SK-N-SH (cell line): ENCODE data around the gene TPRG1. TPM values are rescaled to one million over a fixed set of nuclear protein-coding genes. Genes with fewer than 3 reads are reported as not detected.

Experiments
- CTCF ChIA-PET: fragments of 300-600, 350-600 bp; formaldehyde crosslinking; extraction: SDS; loops from one replicate; lab custom pipeline; 2021; lab: Yijun Ruan, JAX
- POLR2A ChIA-PET: fragments of 350-600 bp; sonication (Branson Sonifier 250); formaldehyde crosslinking; extraction: SDS; loops from one replicate; lab custom pipeline; 2020; ENCODE audit warnings: antibody characterized with exemption, inconsistent platforms; lab: Yijun Ruan, JAX
- DNase-seq: peaks from one replicate; pipeline ENCODE4 v3.0.0; 2012
- H2AFZ ChIP-seq: fragments of 200-600 bp; sonication (generic); 2 replicates; pipeline ENCODE4 v1.8.1; 2016; ENCODE audit warnings: antibody characterized with exemption, mild to moderate bottlenecking, low read depth
- H3F3A ChIP-seq: fragments of 200-600 bp; sonication (generic); replicated peaks from 2 replicates; pipeline ENCODE3; 2016; ENCODE audit warnings: antibody characterized with exemption, mild to moderate bottlenecking; ENCODE audit not compliant: insufficient read depth
- H3K27ac ChIP-seq, 2 experiments: fragments of 200-500 bp in 1 of 2; fragments of 200-600 bp in 1 of 2; sonication (Bioruptor generic) in 1 of 2; sonication (generic), shearing (Covaris generic) in 1 of 2; 2 replicates each; pipeline versions ENCODE4 v1.5.1 to v1.6.1; 2014 to 2016; ENCODE audit warnings: low read depth in 2 of 2, inconsistent platforms in 1 of 2, low read length in 1 of 2, mild to moderate bottlenecking in 1 of 2, mixed read lengths in 1 of 2
- H3K27me3 ChIP-seq: fragments of 200-600 bp; sonication (generic), shearing (Covaris generic); 2 replicates; pipeline ENCODE4 v1.6.1; 2016; ENCODE audit warnings: mixed run types; ENCODE audit not compliant: insufficient read depth
- H3K36me3 ChIP-seq, 2 experiments: fragments of 200-500 bp in 1 of 2; fragments of 200-600 bp in 1 of 2; sonication (Bioruptor generic) in 1 of 2; sonication (generic) in 1 of 2; replicated peaks in 1 of 2; 2 replicates each; pipeline versions ENCODE3 to v1.5.1; 2014 to 2016; ENCODE audit warnings: low read length in 1 of 2, mild to moderate bottlenecking in 1 of 2; ENCODE audit not compliant: insufficient read depth in 2 of 2, control insufficient read depth in 1 of 2
- H3K4me1 ChIP-seq, 2 experiments: fragments of 200-500 bp in 1 of 2; fragments of 200-600 bp in 1 of 2; sonication (Bioruptor generic) in 1 of 2; sonication (generic), shearing (Covaris generic) in 1 of 2; 2 replicates each; pipeline versions ENCODE4 v1.5.1 to v1.6.1; 2014 to 2016; ENCODE audit warnings: low read depth in 1 of 2, low read length in 1 of 2, mixed run types in 1 of 2; ENCODE audit not compliant: insufficient read depth in 2 of 2, control insufficient read depth in 1 of 2
- H3K4me2 ChIP-seq: fragments of 200-600 bp; sonication (generic), shearing (Covaris generic); 2 replicates; pipeline ENCODE4 v1.6.1; 2017; ENCODE audit warnings: mixed run types
- H3K4me3 ChIP-seq, 2 experiments: fragments of 200-500 bp in 1 of 2; fragments of 200-600 bp in 1 of 2; sonication (Bioruptor generic) in 1 of 2; sonication (generic), shearing (Covaris generic) in 1 of 2; 2 replicates each; pipeline versions ENCODE4 v1.5.1 to v1.8.1; 2014 to 2016; ENCODE audit warnings: low read depth in 2 of 2, inconsistent platforms in 1 of 2, low read length in 1 of 2, mild to moderate bottlenecking in 1 of 2, mixed read lengths in 1 of 2, moderate library complexity in 1 of 2
- H3K79me2 ChIP-seq: fragments of 200-600 bp; sonication (generic); 2 replicates; pipeline ENCODE4 v1.8.1; 2017; ENCODE audit warnings: mild to moderate bottlenecking; ENCODE audit not compliant: insufficient read depth
- H3K9ac ChIP-seq: fragments of 200-600 bp; sonication (generic); 2 replicates; pipeline ENCODE4 v1.6.1; 2017; ENCODE audit warnings: mixed run types
- H3K9me2 ChIP-seq: fragments of 200-600 bp; sonication (generic); 2 replicates; pipeline ENCODE4 v1.6.1; 2017; ENCODE audit warnings: mixed run types
- H3K9me3 ChIP-seq: fragments of 200-600 bp; sonication (generic); 2 replicates; pipeline ENCODE4 v1.6.1; 2017; ENCODE audit warnings: mixed run types, mild to moderate bottlenecking, moderate library complexity
- H4K20me1 ChIP-seq: fragments of 200-600 bp; sonication (generic); 2 replicates; pipeline ENCODE4 v1.6.1; 2017; ENCODE audit warnings: mild to moderate bottlenecking, mixed run types; ENCODE audit not compliant: insufficient read depth
- CHD2 ChIP-seq: fragments of 150-350 bp; IDR thresholded peaks from 2 replicates; pipeline ENCODE4 v1.6.1; 2018; ENCODE audit warnings: low read length; ENCODE audit not compliant: partially characterized antibody
- CTCF ChIP-seq: fragments of 200-600 bp; sonication (generic); IDR thresholded peaks from 2 replicates; pipeline ENCODE4 v1.6.1; 2017; ENCODE audit warnings: antibody characterized with exemption, mild to moderate bottlenecking, moderate library complexity
- ELF1 ChIP-seq: IDR thresholded peaks from 2 replicates; pipeline ENCODE4 v1.4.0; 2012
- EP300 ChIP-seq, 2 experiments: IDR thresholded peaks; 2 replicates each; pipeline versions ENCODE4 v1.4.0 to v1.6.1; 2012; ENCODE audit warnings: borderline replicate concordance in 1 of 2, low read depth in 1 of 2, low read length in 1 of 2
- EZH2phosphoT487 ChIP-seq: fragments of 200-600 bp; sonication (generic); IDR thresholded peaks from 2 replicates; pipeline ENCODE4 v1.6.1; 2017; ENCODE audit warnings: low read depth, mixed run types, mild to moderate bottlenecking, antibody characterized with exemption, moderate library complexity, borderline replicate concordance
- FOSL2 ChIP-seq: IDR thresholded peaks from 2 replicates; pipeline ENCODE4 v1.4.0; 2012; ENCODE audit warnings: low read depth, mild to moderate bottlenecking, moderate library complexity, borderline replicate concordance
- FOXJ3 ChIP-seq: sonication (generic); formaldehyde crosslinking; IDR thresholded peaks from 2 replicates; pipeline ENCODE4 v1.5.1; 2020; ENCODE audit warnings: mild to moderate bottlenecking, missing genetic modification reagents
- FOXM1 ChIP-seq: IDR thresholded peaks from 2 replicates; pipeline ENCODE4 v1.4.0; 2012; ENCODE audit warnings: low read depth, mild to moderate bottlenecking
- GABPA ChIP-seq: IDR thresholded peaks from 2 replicates; pipeline ENCODE4 v1.4.0; 2012; ENCODE audit warnings: low read depth, mild to moderate bottlenecking
- GATA2 ChIP-seq: sonication (generic); formaldehyde crosslinking; IDR thresholded peaks from 2 replicates; pipeline ENCODE4 v1.5.0; 2020; ENCODE audit warnings: mild to moderate bottlenecking, missing genetic modification reagents
- IRF3 ChIP-seq: fragments of 150-350 bp; IDR thresholded peaks from 2 replicates; pipeline ENCODE4 v1.6.1; 2016; ENCODE audit warnings: mild to moderate bottlenecking, low read depth, low read length
- JUND ChIP-seq: IDR thresholded peaks from 2 replicates; pipeline ENCODE4 v1.4.0; 2012
- MAX ChIP-seq: IDR thresholded peaks from 2 replicates; pipeline ENCODE4 v1.4.0; 2012; ENCODE audit warnings: low read depth
- MEF2A ChIP-seq: IDR thresholded peaks from 2 replicates; pipeline ENCODE4 v1.4.0; 2012; ENCODE audit warnings: low read depth, borderline replicate concordance
- MXI1 ChIP-seq: IDR thresholded peaks from 2 replicates; pipeline ENCODE4 v1.6.1; 2012; ENCODE audit warnings: mild to moderate bottlenecking, low read depth, low read length, improper control_type of control experiment
- RCOR1 ChIP-seq: fragments of 150-350 bp; IDR thresholded peaks from 2 replicates; pipeline ENCODE4 v1.6.1; 2017; ENCODE audit warnings: antibody characterized with exemption, low read length
- RFX5 ChIP-seq: IDR thresholded peaks from 2 replicates; pipeline ENCODE4 v1.6.1; 2012; ENCODE audit warnings: mild to moderate bottlenecking, improper control_type of control experiment, low read length
- SIN3A ChIP-seq: IDR thresholded peaks from 2 replicates; pipeline ENCODE4 v1.6.1; 2012; ENCODE audit warnings: low read depth, mild to moderate bottlenecking, low read length, moderate library complexity, borderline replicate concordance
- TCF12 ChIP-seq: IDR thresholded peaks from 2 replicates; pipeline ENCODE4 v1.4.0; 2012
- TEAD4 ChIP-seq: IDR thresholded peaks from 2 replicates; pipeline ENCODE4 v1.4.0; 2012; ENCODE audit warnings: mild to moderate bottlenecking, borderline replicate concordance; ENCODE audit not compliant: insufficient read depth
- USF2 ChIP-seq: fragments of 150-350 bp; IDR thresholded peaks from 2 replicates; pipeline ENCODE4 v1.6.1; 2017; ENCODE audit warnings: antibody characterized with exemption, low read length, low read depth, borderline replicate concordance
- WGBS: methylation state at CpG from one replicate; pipeline ENCODE4 v1.1.6; 2017; ENCODE audit warnings: low lambda C conversion rate; 5-methylcytosine and 5-hydroxymethylcytosine counted together
- polyA plus RNA-seq, 3 experiments: library from polyadenylated mRNA; depleted of rRNA; stranded (reverse); fragments of >200 nt; gene quantifications; 2 replicates each; pipeline ENCODE4 v1.2.3, GENCODE V29; 2012

TPRG1 gene
- polyA plus RNA-seq, 1 of the 3 experiments (the other 2 are of a cell fraction), result 0.64 TPM

- POLR2A ChIA-PET, result no interaction called here
- Histone ChIP-seq H2AFZ (no peak overlapping the region), H3K27ac (no peak overlapping the region)
Measured at GRCh38 chr3:189277711-189278110, 105.9 kb downstream of the TPRG1 start.

GRCh38 chr3:189278221-189278620 is 106.5 kb downstream of the TPRG1 start:
- WGBS, result 3% methylated on average over 3 of the region's 3 CpGs
- POLR2A ChIA-PET, result no interaction called here
- no peaks in the 10 kb centered on the region for H3K9me3 ChIP-seq

More at GRCh38 chr3:189277711-189278110, 105.9 kb downstream of the TPRG1 start:
- H3K27me3 ChIP-seq, result no peaks in the 10 kb centered on the region
- DNase-seq, result no peak
- TF ChIP-seq MAX (no peak), MEF2A (no peak), USF2 (no peak), MXI1 (no peak), FOXM1 (no peak)
- TF ChIP-seq, all 33 proteins: peak for 0
- Histone ChIP-seq H3K4me3 (no peak overlapping the region), H3K4me2 (no peak overlapping the region), H3K4me1 (peaks cover 0 to 14% of the 10 kb centered on the region in 2 experiments; a peak in 1 of 4 replicates), H3K9ac (no peak overlapping the region), H3K9me2 (no peaks in the 10 kb centered on the region), H3K9me3 (no peaks in the 10 kb centered on the region), H3F3A (no peaks in the 10 kb centered on the region), H3K79me2 (no peaks in the 10 kb centered on the region), H4K20me1 (no peaks in the 10 kb centered on the region), H3K36me3 (no peaks in the 10 kb centered on the region)
- CTCF ChIA-PET, result no interaction called here
- WGBS, result 25% methylated on average over 3 of the region's 3 CpGs

More at GRCh38 chr3:189278221-189278620, 106.5 kb downstream of the TPRG1 start:
- no peak for DNase-seq
- no peaks in the 10 kb centered on the region for H3K27me3 ChIP-seq
- no peak overlapping the region for H3K4me3 ChIP-seq
- no peaks in the 10 kb centered on the region for H3K79me2 ChIP-seq
- TF ChIP-seq ELF1 (no peak), JUND (no peak), GATA2 (no peak), IRF3 (no peak), RFX5 (no peak), GABPA (no peak), EP300 (IDR thresholded peaks at IDR 0.05; ENCODE audit: borderline replicate concordance in 1 of 2, low read depth in 1 of 2, low read length in 1 of 2) (no peak), MXI1 (no peak), MAX (no peak), SIN3A (no peak), CHD2 (no peak), EZH2phosphoT487 (no peak), RCOR1 (no peak), USF2 (no peak), FOXJ3 (CRISPR knock-in tag) (no peak), MEF2A (no peak), FOSL2 (no peak), TCF12 (no peak), TEAD4 (no peak), CTCF (no peak)
- H3K36me3 ChIP-seq, result no peaks in the 10 kb centered on the region
- no peaks in the 10 kb centered on the region for H3K9me2 ChIP-seq
- H3F3A ChIP-seq, result no peaks in the 10 kb centered on the region
- H3K27ac ChIP-seq, result no peak overlapping the region
- H2AFZ ChIP-seq, result no peak overlapping the region
- H3K4me2 ChIP-seq, result no peak overlapping the region
- no peak overlapping the region for H3K9ac ChIP-seq
- H4K20me1 ChIP-seq, result no peaks in the 10 kb centered on the region
- CTCF ChIA-PET, result no interaction called here
- peaks cover 0 to 14% of the 10 kb centered on the region in 2 experiments; a peak in 1 of 4 replicates for H3K4me1 ChIP-seq
